CD4-positive, CD25-positive, alpha-beta regulatory T cell (primary cell): ENCODE measurements around the gene PIMREG. TPM values are rescaled to one million over a fixed set of nuclear protein-coding genes. Genes with fewer than 3 reads are reported as not detected.
A peak's percentile ranks its signal among the peaks of the same experiment; 100 is the strongest.

Experiments used
- ATAC-seq, 2 donors: fragments of 150-1000 bp; cut with Tn5 transposase; one replicate each; pipeline ENCODE4 v1.10.0; 2021; ENCODE audit warnings: low read depth in 2 of 2, moderate number of reproducible peaks in 2 of 2, moderate library complexity in 1 of 2
- DNase-seq, 3 donors: peaks; one replicate each; pipeline versions ENCODE4 v3.0.0 to v3.0.0-alpha.2; 2012 to 2022; ENCODE audit warnings: mixed read lengths in 1 of 3
- H3K27ac ChIP-seq: one replicate; pipeline ENCODE4 v1.7.0; 2013; ENCODE audit warnings: mild to moderate bottlenecking, low read length; ENCODE audit not compliant: insufficient read depth, poor library complexity, severe bottlenecking
- H3K27me3 ChIP-seq: one replicate; pipeline ENCODE4 v1.7.0; 2013; ENCODE audit warnings: low read length; ENCODE audit not compliant: control insufficient read depth, insufficient read depth
- H3K36me3 ChIP-seq: one replicate; pipeline ENCODE4 v1.7.0; 2013; ENCODE audit warnings: mild to moderate bottlenecking, low read length, moderate library complexity; ENCODE audit not compliant: control insufficient read depth, insufficient read depth
- H3K4me1 ChIP-seq: 2 replicates; pipeline ENCODE4 v1.7.0; 2013; ENCODE audit warnings: mild to moderate bottlenecking, low read length; ENCODE audit not compliant: insufficient read depth, control insufficient read depth, poor library complexity, severe bottlenecking
- H3K4me3 ChIP-seq: one replicate; pipeline ENCODE4 v1.7.0; 2013; ENCODE audit warnings: low read depth, mild to moderate bottlenecking, low read length, moderate library complexity
- H3K9me3 ChIP-seq, 2 experiments: 1 replicate in 1 of 2; 2 replicates in 1 of 2; pipeline ENCODE4 v1.7.0; 2013; ENCODE audit warnings: low read length in 2 of 2, mild to moderate bottlenecking in 1 of 2, moderate library complexity in 1 of 2; ENCODE audit not compliant: control insufficient read depth in 2 of 2
- H3K27ac Mint-ChIP-seq, 3 donors: one replicate each; pipeline ENCODE4 v1.8.0; 2020 to 2022; ENCODE audit warnings: mild to moderate bottlenecking in 3 of 3, mixed read lengths in 3 of 3, moderate library complexity in 2 of 3
- H3K27me3 Mint-ChIP-seq: one replicate; pipeline ENCODE4 v1.8.0; 2022; ENCODE audit warnings: mild to moderate bottlenecking, mixed read lengths
- H3K36me3 Mint-ChIP-seq: one replicate; pipeline ENCODE4 v1.8.0; 2020; ENCODE audit warnings: mixed read lengths
- H3K4me1 Mint-ChIP-seq, 4 donors: one replicate each; pipeline ENCODE4 v1.8.0; 2020 to 2022; ENCODE audit warnings: mixed read lengths in 4 of 4, mild to moderate bottlenecking in 1 of 4
- H3K4me3 Mint-ChIP-seq, 4 donors: one replicate each; pipeline ENCODE4 v1.8.0; 2020 to 2022; ENCODE audit warnings: mild to moderate bottlenecking in 4 of 4, mixed read lengths in 4 of 4, moderate library complexity in 3 of 4
- H3K9me3 Mint-ChIP-seq, 7 donors: one replicate each; pipeline ENCODE4 v1.8.0; 2020 to 2022; ENCODE audit warnings: mixed read lengths in 7 of 7, mild to moderate bottlenecking in 3 of 7, moderate library complexity in 2 of 7
- polyA plus RNA-seq, 4 donors: library from polyadenylated mRNA; unstranded; fragments of 300-500 nt; fragmentation: Illumina TruSeq; gene quantifications; one replicate each; pipeline ENCODE4 v1.2.3, GENCODE V29; 2021
- total RNA-seq: library from RNA; stranded (reverse); gene quantifications from one replicate; pipeline ENCODE4 v1.2.3, GENCODE V29; 2022

PIMREG gene
- total and polyA plus RNA-seq, 5 donors from 2014 or later, result 0.20 to 0.41 (median 0.34) TPM; not detected in 1

- Histone ChIP-seq H3K4me3 (no peak overlapping the region), H3K4me1 (no peaks in the 10 kb centered on the region), H3K27me3 (no peaks in the 10 kb centered on the region), H3K9me3 (no peaks in the 10 kb centered on the region), H3K36me3 (no peaks in the 10 kb centered on the region), H3K27ac (no peak overlapping the region)
- H3K36me3 Mint-ChIP-seq, result no peaks in the 10 kb centered on the region
- ATAC-seq, result no peak
- H3K27ac Mint-ChIP-seq, result no peak overlapping the region
- peak overlapping the region in 1 of 4 donors; percentile 47 for H3K4me3 Mint-ChIP-seq
- H3K27me3 Mint-ChIP-seq, result peaks cover 4% of the 10 kb centered on the region
- H3K9me3 Mint-ChIP-seq, result no peaks in the 10 kb centered on the region
- no peak for DNase-seq
- H3K4me1 Mint-ChIP-seq, result peaks cover 0 to 5% (median under 1%) of the 10 kb centered on the region in 4 donors
Observed at GRCh38 chr17:6471531-6472465, 27.5 kb downstream of the PIMREG start.

- H3K9me3 Mint-ChIP-seq, result no peaks in the 10 kb centered on the region
- no peaks in the 10 kb centered on the region for H3K36me3 ChIP-seq
- no peaks in the 10 kb centered on the region for H3K27me3 ChIP-seq
- ATAC-seq (no peak), DNase-seq (no peak)
- no peak overlapping the region for H3K4me3 Mint-ChIP-seq
- H3K27me3 Mint-ChIP-seq, result peaks cover 4% of the 10 kb centered on the region
- no peaks in the 10 kb centered on the region for H3K4me1 ChIP-seq
- peaks cover 0 to 5% (median under 1%) of the 10 kb centered on the region in 4 donors for H3K4me1 Mint-ChIP-seq
- no peaks in the 10 kb centered on the region for H3K36me3 Mint-ChIP-seq
- no peak overlapping the region for H3K27ac ChIP-seq
- H3K4me3 ChIP-seq, result no peak overlapping the region
- no peak overlapping the region for H3K27ac Mint-ChIP-seq
- no peaks in the 10 kb centered on the region for H3K9me3 ChIP-seq
Observed at GRCh38 chr17:6472517-6472916, 28.3 kb downstream of the PIMREG start.

GRCh38 chr17:6473128-6473767, 29.0 kb downstream of the PIMREG start:
- DNase-seq, result peak; percentile 39 to 55 (median 53)
- Histone ChIP-seq H3K27ac (no peak overlapping the region), H3K27me3 (no peaks in the 10 kb centered on the region), H3K36me3 (no peaks in the 10 kb centered on the region), H3K4me3 (no peak overlapping the region), H3K4me1 (no peaks in the 10 kb centered on the region), H3K9me3 (no peaks in the 10 kb centered on the region)
- Mint-ChIP-seq H3K27ac (peak overlapping the region in 1 of 3 donors; percentile 48), H3K4me3 (no peak overlapping the region), H3K27me3 (peaks cover 4% of the 10 kb centered on the region), H3K9me3 (no peaks in the 10 kb centered on the region), H3K4me1 (peaks cover 0 to 5% (median under 1%) of the 10 kb centered on the region in 4 donors), H3K36me3 (no peaks in the 10 kb centered on the region)
- peak in 1 of 2 donors; percentile 63 for ATAC-seq

- H3K36me3 ChIP-seq, result no peaks in the 10 kb centered on the region
- no peak overlapping the region for H3K27ac ChIP-seq
- DNase-seq (no peak), ATAC-seq (no peak)
- no peaks in the 10 kb centered on the region for H3K4me1 ChIP-seq
- H3K27me3 ChIP-seq, result no peaks in the 10 kb centered on the region
- Mint-ChIP-seq H3K27me3 (peaks cover 4% of the 10 kb centered on the region), H3K4me1 (peaks cover 0 to 5% (median under 1%) of the 10 kb centered on the region in 4 donors), H3K4me3 (no peak overlapping the region), H3K36me3 (no peaks in the 10 kb centered on the region), H3K27ac (no peak overlapping the region), H3K9me3 (no peaks in the 10 kb centered on the region)
- no peak overlapping the region for H3K4me3 ChIP-seq
- no peaks in the 10 kb centered on the region for H3K9me3 ChIP-seq
Observed at GRCh38 chr17:6474376-6474775, 30.1 kb downstream of the PIMREG start.

GRCh38 chr17:6474906-6475305, 30.7 kb downstream of the PIMREG start:
- DNase-seq, result no peak
- H3K9me3 Mint-ChIP-seq, result no peaks in the 10 kb centered on the region
- H3K4me3 Mint-ChIP-seq, result no peak overlapping the region
- H3K4me1 ChIP-seq, result no peaks in the 10 kb centered on the region
- H3K27ac Mint-ChIP-seq, result no peak overlapping the region
- peaks cover 4% of the 10 kb centered on the region for H3K27me3 Mint-ChIP-seq
- peaks cover 0 to 5% (median under 1%) of the 10 kb centered on the region in 4 donors for H3K4me1 Mint-ChIP-seq
- no peaks in the 10 kb centered on the region for H3K27me3 ChIP-seq
- no peaks in the 10 kb centered on the region for H3K36me3 Mint-ChIP-seq
- no peaks in the 10 kb centered on the region for H3K36me3 ChIP-seq
- ATAC-seq, result no peak
- no peaks in the 10 kb centered on the region for H3K9me3 ChIP-seq
- H3K4me3 ChIP-seq, result no peak overlapping the region
- no peak overlapping the region for H3K27ac ChIP-seq

GRCh38 chr17:6475411-6475810, 31.2 kb downstream of the PIMREG start:
- no peak overlapping the region for H3K4me3 Mint-ChIP-seq

GRCh38 chr17:6476076-6476809, 32.0 kb downstream of the PIMREG start:
- no peaks in the 10 kb centered on the region for H3K27me3 ChIP-seq
- ATAC-seq (no peak), DNase-seq (no peak)
- Mint-ChIP-seq H3K27ac (no peak overlapping the region), H3K9me3 (no peaks in the 10 kb centered on the region), H3K4me3 (no peak overlapping the region), H3K36me3 (no peaks in the 10 kb centered on the region), H3K4me1 (peaks cover 0 to 5% (median under 1%) of the 10 kb centered on the region in 4 donors), H3K27me3 (peaks cover 4% of the 10 kb centered on the region)
- H3K27ac ChIP-seq, result no peak overlapping the region
- no peak overlapping the region for H3K4me3 ChIP-seq
- no peaks in the 10 kb centered on the region for H3K9me3 ChIP-seq
- H3K36me3 ChIP-seq, result no peaks in the 10 kb centered on the region
- H3K4me1 ChIP-seq, result no peaks in the 10 kb centered on the region

More at GRCh38 chr17:6475411-6475810, 31.2 kb downstream of the PIMREG start:
- Histone ChIP-seq H3K9me3 (no peaks in the 10 kb centered on the region), H3K27me3 (no peaks in the 10 kb centered on the region), H3K27ac (no peak overlapping the region), H3K36me3 (no peaks in the 10 kb centered on the region), H3K4me3 (no peak overlapping the region), H3K4me1 (no peaks in the 10 kb centered on the region)
- Mint-ChIP-seq H3K9me3 (no peaks in the 10 kb centered on the region), H3K27ac (no peak overlapping the region), H3K4me1 (peaks cover 0 to 5% (median under 1%) of the 10 kb centered on the region in 4 donors), H3K36me3 (no peaks in the 10 kb centered on the region), H3K27me3 (peaks cover 4% of the 10 kb centered on the region)
- ATAC-seq, result no peak
- no peak for DNase-seq
